ENCODE results near the gene MYRF. TPM values are rescaled to one million over a fixed set of nuclear protein-coding genes. Genes with fewer than 3 reads are reported as not detected.

MYRF gene
- total and polyA plus RNA-seq, 2 donors = 0.09 to 0.62 TPM

DNA sequence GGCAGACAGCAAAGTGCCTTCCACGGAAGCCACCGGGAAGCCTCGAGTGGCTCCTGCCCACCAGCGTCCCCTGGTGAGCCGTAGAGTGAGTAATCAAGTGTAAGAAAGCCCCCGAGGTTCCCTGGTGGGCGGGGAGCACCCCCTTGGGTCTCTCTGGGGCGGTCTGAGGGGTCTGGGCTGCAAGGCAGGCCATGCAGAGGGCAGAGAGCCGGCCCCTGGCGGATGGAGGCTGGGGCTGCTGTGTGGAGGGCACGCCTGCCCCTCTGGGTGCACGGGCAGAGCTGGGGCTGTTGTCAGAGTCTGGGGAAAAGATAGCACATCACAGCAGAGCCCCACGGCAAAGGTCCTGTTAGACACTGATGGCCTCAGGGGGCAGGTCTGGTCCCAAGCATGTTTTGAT, 25.7 kb upstream of the MYRF start:
- no peak for DNase-seq (ENCODE audit: low read depth in 6 of 9, low spot score in 9 of 9)
- WGBS = 93% methylated on average over 13 of the region's 13 CpGs
- no peak overlapping the region for H3K27ac ChIP-seq (ENCODE audit: low read depth in 1 of 2, low read length in 1 of 2)
- no peaks in the 10 kb centered on the region for H3K36me3 ChIP-seq (ENCODE audit: control insufficient read depth in 2 of 2, insufficient read depth in 2 of 2, low read length in 1 of 2)
- H3K4me1 ChIP-seq (ENCODE audit: control insufficient read depth in 2 of 2, insufficient read depth in 2 of 2, low read length in 2 of 2) = no peaks in the 10 kb centered on the region
- H3K9me3 ChIP-seq (ENCODE audit: control insufficient read depth in 2 of 2, insufficient read depth in 1 of 2, low read length in 1 of 2) = no peaks in the 10 kb centered on the region
- no peaks in the 10 kb centered on the region for H3K27me3 ChIP-seq (ENCODE audit: control insufficient read depth in 2 of 2, insufficient read depth in 1 of 2, low read length in 1 of 2)
- H3K4me3 ChIP-seq (ENCODE audit: low read length in 2 of 2) = no peak overlapping the region

DNA sequence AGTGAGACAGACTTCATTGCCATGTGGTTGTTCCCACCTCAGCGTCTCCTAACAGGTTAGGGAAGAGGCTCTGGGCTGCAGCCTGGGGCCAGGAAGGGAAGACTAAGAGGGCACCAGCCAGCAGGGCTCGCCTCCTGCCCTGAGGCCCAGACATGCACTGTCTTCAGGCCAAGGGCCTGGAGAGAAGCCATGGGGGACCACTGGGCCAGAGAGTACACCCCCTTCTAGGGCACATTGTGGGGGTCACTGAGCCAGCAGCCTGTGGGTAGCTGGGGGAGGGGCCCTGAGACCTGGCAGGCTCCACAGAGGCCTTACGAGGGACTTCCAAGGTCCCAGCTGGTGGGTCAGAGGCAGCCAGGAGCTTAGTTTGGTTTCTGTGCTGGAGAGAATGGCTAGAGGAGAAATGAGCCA, 25.0 kb upstream of the MYRF start:
- no peak for DNase-seq (ENCODE audit: low read depth in 6 of 9, low spot score in 9 of 9)
- H3K36me3 ChIP-seq (ENCODE audit: control insufficient read depth in 2 of 2, insufficient read depth in 2 of 2, low read length in 1 of 2) = no peaks in the 10 kb centered on the region
- 98% methylated on average over 3 of the region's 3 CpGs for WGBS
- no peaks in the 10 kb centered on the region for H3K4me1 ChIP-seq (ENCODE audit: control insufficient read depth in 2 of 2, insufficient read depth in 2 of 2, low read length in 2 of 2)
- no peak overlapping the region for H3K4me3 ChIP-seq (ENCODE audit: low read length in 2 of 2)
- no peaks in the 10 kb centered on the region for H3K9me3 ChIP-seq (ENCODE audit: control insufficient read depth in 2 of 2, insufficient read depth in 1 of 2, low read length in 1 of 2)
- H3K27ac ChIP-seq (ENCODE audit: low read depth in 1 of 2, low read length in 1 of 2) = no peak overlapping the region
- no peaks in the 10 kb centered on the region for H3K27me3 ChIP-seq (ENCODE audit: control insufficient read depth in 2 of 2, insufficient read depth in 1 of 2, low read length in 1 of 2)

DNA sequence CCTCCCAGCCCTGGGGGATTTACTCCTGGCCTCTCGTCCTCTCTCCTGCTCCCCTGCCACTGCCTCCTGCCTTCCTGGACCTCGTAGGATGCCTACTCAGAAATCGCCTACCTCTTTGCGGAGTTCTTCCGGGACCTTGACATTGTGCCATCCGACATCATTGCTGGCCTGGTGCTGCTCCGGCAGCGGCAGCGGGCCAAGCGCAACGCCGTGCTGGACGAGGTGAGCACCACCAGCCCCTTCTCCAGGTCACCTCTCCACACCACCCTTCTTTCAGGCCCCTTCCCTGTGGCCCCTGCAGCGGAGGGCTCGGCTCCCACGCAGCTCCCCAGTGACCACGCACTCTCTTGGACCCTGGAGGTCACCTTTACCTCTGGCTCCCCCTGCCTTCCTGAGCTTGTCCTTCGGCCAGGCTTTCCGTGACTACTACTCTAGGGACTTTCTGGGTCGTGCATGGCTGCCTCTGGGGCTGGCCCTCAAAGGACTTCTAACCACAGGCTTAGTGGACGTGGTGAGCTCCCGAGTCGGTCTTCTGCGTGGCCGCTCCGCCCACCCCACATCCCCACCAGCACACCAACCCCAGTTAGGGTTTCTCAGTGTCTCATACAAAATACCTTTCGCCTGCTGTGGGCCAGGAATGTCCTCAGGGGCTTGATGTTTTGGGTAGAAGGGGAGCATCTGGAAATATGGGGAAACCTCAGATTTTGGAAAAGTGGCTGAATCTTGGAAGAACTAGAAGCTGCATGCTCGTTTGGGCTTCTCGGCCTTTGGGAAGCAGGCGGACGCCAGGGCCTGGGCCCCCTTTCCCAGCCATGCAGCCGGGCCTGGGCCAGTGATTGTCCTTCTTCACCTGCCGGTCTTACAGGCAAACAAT, 24.1 kb upstream of the MYRF start:
- WGBS = 96% methylated on average over 33 of the region's 33 CpGs
- no peaks in the 10 kb centered on the region for H3K27me3 ChIP-seq (ENCODE audit: control insufficient read depth in 2 of 2, insufficient read depth in 1 of 2, low read length in 1 of 2)
- no peaks in the 10 kb centered on the region for H3K36me3 ChIP-seq (ENCODE audit: control insufficient read depth in 2 of 2, insufficient read depth in 2 of 2, low read length in 1 of 2)
- H3K4me1 ChIP-seq (ENCODE audit: control insufficient read depth in 2 of 2, insufficient read depth in 2 of 2, low read length in 2 of 2) = no peaks in the 10 kb centered on the region
- no peak overlapping the region for H3K27ac ChIP-seq (ENCODE audit: low read depth in 1 of 2, low read length in 1 of 2)
- no peaks in the 10 kb centered on the region for H3K9me3 ChIP-seq (ENCODE audit: control insufficient read depth in 2 of 2, insufficient read depth in 1 of 2, low read length in 1 of 2)
- H3K4me3 ChIP-seq (ENCODE audit: low read length in 2 of 2) = no peak overlapping the region
- no peak for DNase-seq (ENCODE audit: low read depth in 6 of 9, low spot score in 9 of 9)

DNA sequence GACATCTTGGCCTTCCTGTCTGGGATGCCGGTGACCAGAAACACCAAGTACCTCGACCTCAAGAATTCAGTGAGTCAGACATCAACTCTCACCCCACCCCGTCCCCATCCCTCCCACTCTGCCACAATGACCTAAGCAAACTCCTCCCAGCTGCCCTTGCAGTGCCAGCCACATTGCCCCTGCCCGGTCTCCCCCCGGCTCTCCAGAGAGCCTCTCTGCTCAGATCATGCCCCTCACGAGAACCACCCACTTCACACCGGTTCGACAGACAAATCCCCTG, 23.6 kb upstream of the MYRF start:
- no peak overlapping the region for H3K27ac ChIP-seq (ENCODE audit: low read depth in 1 of 2, low read length in 1 of 2)
- no peaks in the 10 kb centered on the region for H3K4me1 ChIP-seq (ENCODE audit: control insufficient read depth in 2 of 2, insufficient read depth in 2 of 2, low read length in 2 of 2)
- DNase-seq (ENCODE audit: low read depth in 6 of 9, low spot score in 9 of 9) = no peak
- H3K9me3 ChIP-seq (ENCODE audit: control insufficient read depth in 2 of 2, insufficient read depth in 1 of 2, low read length in 1 of 2) = no peaks in the 10 kb centered on the region
- no peaks in the 10 kb centered on the region for H3K27me3 ChIP-seq (ENCODE audit: control insufficient read depth in 2 of 2, insufficient read depth in 1 of 2, low read length in 1 of 2)
- 94% methylated on average over 8 of the region's 8 CpGs for WGBS
- H3K4me3 ChIP-seq (ENCODE audit: low read length in 2 of 2) = no peak overlapping the region
- no peaks in the 10 kb centered on the region for H3K36me3 ChIP-seq (ENCODE audit: control insufficient read depth in 2 of 2, insufficient read depth in 2 of 2, low read length in 1 of 2)

DNA sequence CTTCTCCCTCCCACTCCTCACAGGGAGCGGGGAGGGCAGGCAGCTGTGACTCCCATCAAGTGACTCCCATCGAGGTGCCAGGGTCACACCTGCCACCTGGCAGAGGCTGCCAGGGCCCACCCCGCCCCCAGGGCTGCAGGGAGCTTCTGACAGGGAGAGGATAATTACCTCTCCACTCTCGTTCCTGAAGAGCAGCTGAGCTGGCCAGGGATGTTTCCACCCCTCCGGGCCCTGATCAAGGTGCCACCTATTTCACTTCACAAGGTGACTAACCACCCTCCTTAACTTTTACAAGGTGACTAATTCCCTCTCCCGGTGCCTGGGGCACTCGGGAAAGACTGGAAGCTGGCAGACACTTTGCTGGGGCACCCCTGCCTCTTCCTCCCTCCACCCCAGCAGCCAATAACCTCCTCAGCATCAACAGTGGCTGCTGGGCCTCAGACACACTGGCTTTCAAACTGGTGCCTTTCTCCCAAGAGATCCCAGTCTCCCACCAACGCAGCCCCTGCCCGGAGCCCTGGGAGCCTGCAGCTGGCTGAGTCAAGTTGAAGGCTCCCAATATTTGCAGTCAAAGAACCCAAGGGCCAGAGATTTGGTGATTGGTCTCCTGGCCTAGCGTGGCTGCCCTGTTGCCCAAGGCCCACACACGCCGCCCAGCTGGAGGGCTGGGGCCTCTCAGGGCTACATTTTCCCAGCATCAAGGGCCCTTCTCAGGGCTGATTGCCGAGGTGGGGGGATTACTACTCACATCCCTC, 22.0 kb upstream of the MYRF start:
- H3K4me1 ChIP-seq (ENCODE audit: control insufficient read depth in 2 of 2, insufficient read depth in 2 of 2, low read length in 2 of 2) = no peaks in the 10 kb centered on the region
- no peak for DNase-seq (ENCODE audit: low read depth in 6 of 9, low spot score in 9 of 9)
- H3K36me3 ChIP-seq (ENCODE audit: control insufficient read depth in 2 of 2, insufficient read depth in 2 of 2, low read length in 1 of 2) = no peaks in the 10 kb centered on the region
- H3K9me3 ChIP-seq (ENCODE audit: control insufficient read depth in 2 of 2, insufficient read depth in 1 of 2, low read length in 1 of 2) = no peaks in the 10 kb centered on the region
- H3K27ac ChIP-seq (ENCODE audit: low read depth in 1 of 2, low read length in 1 of 2) = no peak overlapping the region
- no peaks in the 10 kb centered on the region for H3K27me3 ChIP-seq (ENCODE audit: control insufficient read depth in 2 of 2, insufficient read depth in 1 of 2, low read length in 1 of 2)
- 90% methylated on average over 13 of the region's 13 CpGs for WGBS
- no peak overlapping the region for H3K4me3 ChIP-seq (ENCODE audit: low read length in 2 of 2)

DNA sequence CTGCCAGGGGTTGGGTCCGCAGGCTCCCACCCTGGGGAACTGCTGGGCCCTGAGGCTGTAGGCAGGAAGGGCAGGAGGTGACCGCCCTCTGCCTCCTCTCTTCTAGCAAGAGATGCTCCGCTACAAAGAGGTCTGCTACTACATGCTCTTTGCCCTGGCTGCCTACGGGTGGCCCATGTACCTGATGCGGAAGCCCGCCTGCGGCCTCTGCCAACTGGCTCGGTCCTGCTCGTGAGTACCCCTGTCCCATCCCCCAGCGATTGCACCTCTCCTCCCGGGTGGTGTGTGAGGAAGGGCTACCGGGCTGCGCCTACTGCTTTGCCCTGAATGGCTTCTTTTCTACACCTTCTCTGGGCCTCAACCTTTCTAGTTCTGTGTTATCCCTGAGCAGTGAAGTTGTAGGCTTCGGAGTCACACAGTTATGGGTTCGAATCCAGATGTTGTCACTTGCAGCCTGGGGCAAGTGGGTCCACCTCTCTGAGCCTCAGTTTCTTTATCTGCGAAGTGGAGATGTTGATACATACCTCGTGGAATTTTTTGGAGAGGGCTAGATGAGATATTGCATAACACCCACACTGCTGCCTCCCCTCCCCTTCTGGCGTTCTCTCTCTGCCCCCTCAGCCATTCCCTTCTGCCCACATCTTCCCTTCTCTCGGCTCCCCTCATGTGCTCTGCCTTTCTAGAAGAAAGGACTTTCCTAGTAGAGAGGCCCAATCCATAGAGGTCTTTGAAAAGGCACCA, 21.1 kb upstream of the MYRF start:
- Histone ChIP-seq H3K36me3 (ENCODE audit: control insufficient read depth in 2 of 2, insufficient read depth in 2 of 2, low read length in 1 of 2) (no peaks in the 10 kb centered on the region), H3K9me3 (ENCODE audit: control insufficient read depth in 2 of 2, insufficient read depth in 1 of 2, low read length in 1 of 2) (no peaks in the 10 kb centered on the region), H3K27ac (ENCODE audit: low read depth in 1 of 2, low read length in 1 of 2) (no peak overlapping the region), H3K4me3 (ENCODE audit: low read length in 2 of 2) (no peak overlapping the region), H3K4me1 (ENCODE audit: control insufficient read depth in 2 of 2, insufficient read depth in 2 of 2, low read length in 2 of 2) (no peaks in the 10 kb centered on the region), H3K27me3 (ENCODE audit: control insufficient read depth in 2 of 2, insufficient read depth in 1 of 2, low read length in 1 of 2) (no peaks in the 10 kb centered on the region)
- no peak for DNase-seq (ENCODE audit: low read depth in 6 of 9, low spot score in 9 of 9)
- WGBS = 95% methylated on average over 19 of the region's 19 CpGs

DNA sequence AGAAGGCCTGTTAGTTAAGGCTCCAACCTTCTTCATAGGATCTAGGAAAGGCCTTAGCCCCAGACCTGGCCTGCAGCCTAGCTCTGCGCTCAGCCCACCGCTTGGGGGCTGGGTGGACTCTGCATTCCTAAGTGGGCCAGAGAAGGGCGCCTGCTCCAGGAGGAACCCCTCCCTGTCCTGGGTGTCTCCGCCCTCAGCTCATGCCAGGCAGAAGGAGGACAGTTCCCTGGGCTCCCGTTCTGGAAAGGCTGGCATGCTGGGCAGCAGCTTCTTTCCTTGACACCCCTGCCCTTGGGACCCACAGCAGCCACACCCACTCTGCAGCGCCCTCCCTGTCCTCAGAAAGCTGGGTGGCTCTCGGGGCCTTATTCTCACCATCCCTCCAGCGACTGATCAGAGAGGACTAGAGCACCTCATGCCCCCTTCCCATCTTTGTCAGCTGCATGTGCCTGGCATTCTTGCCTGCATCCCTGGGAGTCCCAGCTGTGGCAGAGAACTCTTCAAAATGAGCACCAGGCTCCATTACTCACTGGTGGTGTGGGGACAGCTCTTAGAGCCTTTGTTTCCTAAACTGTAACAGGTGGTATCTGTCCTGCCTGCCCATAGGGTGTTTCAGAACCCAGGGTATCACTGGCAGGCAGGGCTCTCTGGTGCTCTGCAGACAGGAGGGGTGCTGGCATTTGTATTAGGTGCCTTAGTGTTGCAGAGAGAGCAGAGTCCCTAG, 20.3 kb upstream of the MYRF start:
- Histone ChIP-seq H3K9me3 (ENCODE audit: control insufficient read depth in 2 of 2, insufficient read depth in 1 of 2, low read length in 1 of 2) (no peaks in the 10 kb centered on the region), H3K36me3 (ENCODE audit: control insufficient read depth in 2 of 2, insufficient read depth in 2 of 2, low read length in 1 of 2) (no peaks in the 10 kb centered on the region), H3K27ac (ENCODE audit: low read depth in 1 of 2, low read length in 1 of 2) (no peak overlapping the region)

DNA sequence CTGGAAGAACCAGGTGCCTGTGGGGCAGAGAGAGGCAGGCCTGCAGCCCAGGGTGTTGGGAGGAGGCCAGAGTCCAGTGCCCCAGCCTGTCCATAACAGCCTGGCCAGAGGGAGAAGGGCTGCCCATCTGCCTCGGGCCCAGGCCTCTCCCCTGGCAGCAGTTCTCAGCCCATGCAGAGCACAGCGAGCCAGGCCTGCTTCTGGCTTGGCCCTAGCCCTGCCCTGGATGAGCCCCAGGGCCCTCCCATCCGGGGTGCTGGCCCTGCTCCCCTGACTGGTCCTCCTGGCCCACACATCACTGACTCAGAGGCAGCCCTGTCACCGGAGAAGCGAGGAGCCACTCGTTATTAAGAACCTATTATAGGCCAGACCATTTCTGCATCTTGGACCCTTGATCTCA, 19.7 kb upstream of the MYRF start:
- no peak overlapping the region for H3K4me3 ChIP-seq (ENCODE audit: low read length in 2 of 2)
- WGBS = 85% methylated on average over 6 of the region's 6 CpGs
- no peak for DNase-seq (ENCODE audit: low read depth in 6 of 9, low spot score in 9 of 9)
- no peaks in the 10 kb centered on the region for H3K27me3 ChIP-seq (ENCODE audit: control insufficient read depth in 2 of 2, insufficient read depth in 1 of 2, low read length in 1 of 2)
- H3K27ac ChIP-seq (ENCODE audit: low read depth in 1 of 2, low read length in 1 of 2) = no peak overlapping the region
- no peaks in the 10 kb centered on the region for H3K36me3 ChIP-seq (ENCODE audit: control insufficient read depth in 2 of 2, insufficient read depth in 2 of 2, low read length in 1 of 2)
- H3K4me1 ChIP-seq (ENCODE audit: control insufficient read depth in 2 of 2, insufficient read depth in 2 of 2, low read length in 2 of 2) = no peaks in the 10 kb centered on the region
- no peaks in the 10 kb centered on the region for H3K9me3 ChIP-seq (ENCODE audit: control insufficient read depth in 2 of 2, insufficient read depth in 1 of 2, low read length in 1 of 2)

More for the DNA sequence above, 20.3 kb upstream of the MYRF start:
- H3K4me3 ChIP-seq (ENCODE audit: low read length in 2 of 2) = no peak overlapping the region
- no peaks in the 10 kb centered on the region for H3K4me1 ChIP-seq (ENCODE audit: control insufficient read depth in 2 of 2, insufficient read depth in 2 of 2, low read length in 2 of 2)
- WGBS = 98% methylated on average over 8 of the region's 8 CpGs
- no peaks in the 10 kb centered on the region for H3K27me3 ChIP-seq (ENCODE audit: control insufficient read depth in 2 of 2, insufficient read depth in 1 of 2, low read length in 1 of 2)
- no peak for DNase-seq (ENCODE audit: low read depth in 6 of 9, low spot score in 9 of 9)
